Measurements from ENCODE around the gene SDHA. TPM values are rescaled to one million over a fixed set of nuclear protein-coding genes. Genes with fewer than 3 reads are reported as not detected.
"Not testable (repeated sequence)": the region's sequence is repeated elsewhere in the genome, so short reads cannot be mapped to it uniquely, and the experiment has no call there.

SDHA gene
- total and polyA plus RNA-seq, 11 donors, result 276 to 861 (median 727) TPM

GRCh38 chr5:230711-231110 lies 12.6 kb downstream of the SDHA start:
- 90 to 94% (median 93%) methylated on average over 12 to 14 of the region's 14 CpGs for WGBS, 4 donors
- ATAC-seq, result peak in 2 of 4 donors; percentile 24
- Histone ChIP-seq H3K4me3 (no peak overlapping the region), H3K4me1 (no peaks in the 10 kb centered on the region), H3K9me3 (no peaks in the 10 kb centered on the region), H3K36me3 (peaks cover 7 to 100% (median 95%) of the 10 kb centered on the region in 9 donors), H3K27ac (no peak overlapping the region), H3K27me3 (no peaks in the 10 kb centered on the region)
- no peak for TF ChIP-seq POLR2A (IDR thresholded peaks at IDR 0.05)
- TF ChIP-seq CTCF (IDR thresholded peaks at IDR 0.05), result no peak
- intact Hi-C loops (cut with DNase I), result no loop called here
- no peak for DNase-seq

GRCh38 chr5:231661-232060 lies 13.5 kb downstream of the SDHA start:
- TF ChIP-seq POLR2A (IDR thresholded peaks at IDR 0.05) (no peak), CTCF (IDR thresholded peaks at IDR 0.05) (no peak)
- Histone ChIP-seq H3K27ac (no peak overlapping the region), H3K9me3 (no peaks in the 10 kb centered on the region), H3K27me3 (no peaks in the 10 kb centered on the region), H3K4me1 (no peaks in the 10 kb centered on the region), H3K4me3 (no peak overlapping the region), H3K36me3 (peaks cover 7 to 100% (median 94%) of the 10 kb centered on the region in 9 donors)
- DNase-seq (no peak), ATAC-seq (no peak)
- WGBS, 4 donors, result 80 to 84% (median 82%) methylated on average over 13 of the region's 13 CpGs
- intact Hi-C loops (cut with DNase I), result no loop called here

GRCh38 chr5:233426-233825 lies 15.3 kb downstream of the SDHA start:
- H3K36me3 ChIP-seq, result peaks cover 2 to 99% (median 85%) of the 10 kb centered on the region in 9 donors
- DNase-seq; intact Hi-C loops (cut with DNase I); H3K4me3 ChIP-seq; ATAC-seq; H3K27me3 ChIP-seq; H3K27ac ChIP-seq; H3K9me3 ChIP-seq; H3K4me1 ChIP-seq: not testable (repeated sequence)
- 94 to 96% (median 95%) methylated on average over 20 of the region's 20 CpGs for WGBS, 4 donors

GRCh38 chr5:234450-234849 lies 16.3 kb downstream of the SDHA start:
- Histone ChIP-seq H3K36me3 (peaks cover 0 to 99% (median 82%) of the 10 kb centered on the region in 9 donors), H3K27ac (no peak overlapping the region), H3K4me3 (no peak overlapping the region), H3K27me3 (no peaks in the 10 kb centered on the region), H3K4me1 (no peaks in the 10 kb centered on the region), H3K9me3 (no peaks in the 10 kb centered on the region)
- TF ChIP-seq CTCF (IDR thresholded peaks at IDR 0.05), result no peak
- WGBS, 4 donors, result 83 to 95% (median 89%) methylated on average over 8 of the region's 8 CpGs
- intact Hi-C loops (cut with DNase I), result no loop called here
- DNase-seq (no peak), ATAC-seq (no peak)

GRCh38 chr5:235527-235926 lies 17.4 kb downstream of the SDHA start:
- H3K36me3 ChIP-seq, result peaks cover 0 to 99% (median 82%) of the 10 kb centered on the region in 9 donors
- WGBS, 4 donors, result 94 to 99% (median 97%) methylated on average over 5 to 7 of the region's 9 CpGs

GRCh38 chr5:237931-238330 lies 19.8 kb downstream of the SDHA start:
- H3K9me3 ChIP-seq; H3K27ac ChIP-seq; H3K4me1 ChIP-seq; H3K27me3 ChIP-seq; DNase-seq; H3K4me3 ChIP-seq; intact Hi-C loops (cut with DNase I); ATAC-seq: not testable (repeated sequence)
- H3K36me3 ChIP-seq, result peaks cover 0 to 99% (median 82%) of the 10 kb centered on the region in 9 donors
- WGBS, 4 donors, result 96 to 97% (median 97%) methylated on average over 8 of the region's 8 CpGs

More at GRCh38 chr5:235527-235926, 17.4 kb downstream of the SDHA start:
- H3K9me3 ChIP-seq; H3K4me1 ChIP-seq; H3K27me3 ChIP-seq; H3K27ac ChIP-seq; intact Hi-C loops (cut with DNase I); ATAC-seq; H3K4me3 ChIP-seq; DNase-seq: not testable (repeated sequence)

- 79 to 93% (median 89%) methylated on average over 7 of the region's 7 CpGs for WGBS, 4 donors
- H3K4me3 ChIP-seq; H3K27ac ChIP-seq; DNase-seq; H3K4me1 ChIP-seq; H3K9me3 ChIP-seq; intact Hi-C loops (cut with DNase I); H3K27me3 ChIP-seq: not testable (repeated sequence)
- H3K36me3 ChIP-seq, result peaks cover 0 to 99% (median 72%) of the 10 kb centered on the region in 9 donors
- ATAC-seq, result peak in 2 of 4 donors; percentile 10
Measured at GRCh38 chr5:240550-240949, 22.4 kb downstream of the SDHA start.

- H3K4me3 ChIP-seq; intact Hi-C loops (cut with DNase I); H3K9me3 ChIP-seq; H3K27me3 ChIP-seq; H3K4me1 ChIP-seq; H3K27ac ChIP-seq; DNase-seq: not testable (repeated sequence)
- WGBS, 4 donors, result 78 to 92% (median 84%) methylated on average over 12 to 13 of the region's 13 CpGs
- ATAC-seq, result peak in 3 of 4 donors; percentile 30 to 77 (median 77)
- H3K36me3 ChIP-seq, result peaks cover 0 to 99% (median 72%) of the 10 kb centered on the region in 9 donors
Measured at GRCh38 chr5:241045-241669, 23.0 kb downstream of the SDHA start.

Measured in heart left ventricle (tissue), 16 donors.